Measurements from ENCODE around the gene IFITM10.

The IFITM10 gene

GRCh38 chr11:1717745-1718144, 32.6 kb downstream of the IFITM10 start:
- DNase-seq (ENCODE audit: low read depth) = no peak

GRCh38 chr11:1714908-1715885, 35.2 kb downstream of the IFITM10 start:
- DNase-seq (ENCODE audit: low read depth) = no peak

- no peak for DNase-seq (ENCODE audit: low read depth)
Measured at GRCh38 chr11:1708716-1709115, 41.7 kb downstream of the IFITM10 start.

GRCh38 chr11:1707751-1708150, 42.6 kb downstream of the IFITM10 start:
- no peak for DNase-seq (ENCODE audit: low read depth)

- no peak for DNase-seq (ENCODE audit: low read depth)
Measured at GRCh38 chr11:1706634-1707400, 43.6 kb downstream of the IFITM10 start.

GRCh38 chr11:1705126-1706052, 45.0 kb downstream of the IFITM10 start:
- no peak for DNase-seq (ENCODE audit: low read depth)

GRCh38 chr11:1703146-1703545, 47.2 kb downstream of the IFITM10 start:
- DNase-seq (ENCODE audit: low read depth) = no peak

- DNase-seq (ENCODE audit: low read depth) = no peak
Measured at GRCh38 chr11:1702506-1702905, 47.9 kb downstream of the IFITM10 start.

- no peak for DNase-seq (ENCODE audit: low read depth)
Measured at GRCh38 chr11:1701091-1701807, 49.1 kb downstream of the IFITM10 start.

- DNase-seq (ENCODE audit: low read depth) = no peak
Measured at GRCh38 chr11:1699771-1700170, 50.6 kb downstream of the IFITM10 start.

- DNase-seq (ENCODE audit: low read depth) = no peak
Measured at GRCh38 chr11:1696608-1697570, 53.5 kb downstream of the IFITM10 start, which contains the start of gene KRTAP5-6. KRTAP5-6 (plus strand) TSS chr11:1697195; CDS start chr11:1697246, 51 bp downstream.

- DNase-seq (ENCODE audit: low read depth) = no peak
Measured at GRCh38 chr11:1695548-1696108, 54.8 kb downstream of the IFITM10 start.

GRCh38 chr11:1694846-1695547, 55.4 kb downstream of the IFITM10 start:
- no peak for DNase-seq (ENCODE audit: low read depth)

GRCh38 chr11:1694064-1694845, 56.1 kb downstream of the IFITM10 start:
- DNase-seq (ENCODE audit: low read depth) = peak; percentile 62

GRCh38 chr11:1693327-1694063, 56.9 kb downstream of the IFITM10 start:
- DNase-seq (ENCODE audit: low read depth) = peak; percentile 56

GRCh38 chr11:1692708-1693326, 57.6 kb downstream of the IFITM10 start:
- no peak for DNase-seq (ENCODE audit: low read depth)

Measured in T follicular helper cell (primary cell).